GM23338 (cell line): ENCODE results near the gene LRTM1.

Source experiments
- EZH2 ChIP-seq: fragments of 200-600 bp; sonication (generic); IDR thresholded peaks from one replicate; pipeline ENCODE4 v1.8.0; 2017; ENCODE audit warnings: antibody characterized with exemption, mild to moderate bottlenecking, low read depth; ENCODE audit not compliant: unreplicated experiment
- POLR2AphosphoS5 ChIP-seq: IDR thresholded peaks from 2 replicates; pipeline ENCODE4 v1.6.1; 2016; ENCODE audit warnings: antibody characterized with exemption, low read depth
- STAT1 ChIP-seq: IDR thresholded peaks from one replicate; pipeline ENCODE4 v1.6.1; 2016; ENCODE audit warnings: antibody characterized with exemption; ENCODE audit not compliant: unreplicated experiment
- TF ChIP-seq, protein P1 (sequence below): IDR thresholded peaks from one replicate; pipeline ENCODE4 v1.6.1; 2018; ENCODE audit warnings: antibody characterized with exemption; ENCODE audit not compliant: unreplicated experiment
- TF ChIP-seq, protein P2 (sequence below), 2 experiments: fragments of 200-600 bp in 1 of 2; sonication (generic) in 1 of 2; conservative IDR thresholded peaks; 2 replicates each; pipeline versions ENCODE4 v1.5.1 to v1.6.1; 2016 to 2017; ENCODE audit warnings: antibody characterized with exemption in 2 of 2, low read depth in 2 of 2, mild to moderate bottlenecking in 2 of 2, moderate library complexity in 1 of 2

DNA sequence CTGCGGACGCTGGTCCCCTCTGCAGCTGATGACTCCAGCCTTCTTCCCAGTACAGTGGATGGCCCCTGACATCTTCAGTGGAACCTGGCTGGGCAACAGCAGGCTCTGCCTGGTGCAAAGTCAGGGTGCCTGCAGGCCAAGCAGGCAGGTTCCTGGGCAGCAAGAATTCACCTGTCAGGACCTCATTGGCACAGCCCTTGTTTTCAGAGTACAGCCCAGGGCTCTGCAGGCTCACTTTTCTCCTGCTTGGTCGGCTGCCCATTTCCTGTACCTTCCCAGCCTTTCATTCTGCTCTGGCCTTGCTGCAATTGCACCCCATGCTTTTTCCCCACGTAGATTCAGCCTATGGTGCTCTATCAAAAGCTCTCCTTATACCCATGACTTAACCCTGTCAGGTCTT, 56.0 kb downstream of the LRTM1 start:
- TF ChIP-seq, protein P1, sequence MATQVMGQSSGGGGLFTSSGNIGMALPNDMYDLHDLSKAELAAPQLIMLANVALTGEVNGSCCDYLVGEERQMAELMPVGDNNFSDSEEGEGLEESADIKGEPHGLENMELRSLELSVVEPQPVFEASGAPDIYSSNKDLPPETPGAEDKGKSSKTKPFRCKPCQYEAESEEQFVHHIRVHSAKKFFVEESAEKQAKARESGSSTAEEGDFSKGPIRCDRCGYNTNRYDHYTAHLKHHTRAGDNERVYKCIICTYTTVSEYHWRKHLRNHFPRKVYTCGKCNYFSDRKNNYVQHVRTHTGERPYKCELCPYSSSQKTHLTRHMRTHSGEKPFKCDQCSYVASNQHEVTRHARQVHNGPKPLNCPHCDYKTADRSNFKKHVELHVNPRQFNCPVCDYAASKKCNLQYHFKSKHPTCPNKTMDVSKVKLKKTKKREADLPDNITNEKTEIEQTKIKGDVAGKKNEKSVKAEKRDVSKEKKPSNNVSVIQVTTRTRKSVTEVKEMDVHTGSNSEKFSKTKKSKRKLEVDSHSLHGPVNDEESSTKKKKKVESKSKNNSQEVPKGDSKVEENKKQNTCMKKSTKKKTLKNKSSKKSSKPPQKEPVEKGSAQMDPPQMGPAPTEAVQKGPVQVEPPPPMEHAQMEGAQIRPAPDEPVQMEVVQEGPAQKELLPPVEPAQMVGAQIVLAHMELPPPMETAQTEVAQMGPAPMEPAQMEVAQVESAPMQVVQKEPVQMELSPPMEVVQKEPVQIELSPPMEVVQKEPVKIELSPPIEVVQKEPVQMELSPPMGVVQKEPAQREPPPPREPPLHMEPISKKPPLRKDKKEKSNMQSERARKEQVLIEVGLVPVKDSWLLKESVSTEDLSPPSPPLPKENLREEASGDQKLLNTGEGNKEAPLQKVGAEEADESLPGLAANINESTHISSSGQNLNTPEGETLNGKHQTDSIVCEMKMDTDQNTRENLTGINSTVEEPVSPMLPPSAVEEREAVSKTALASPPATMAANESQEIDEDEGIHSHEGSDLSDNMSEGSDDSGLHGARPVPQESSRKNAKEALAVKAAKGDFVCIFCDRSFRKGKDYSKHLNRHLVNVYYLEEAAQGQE, result no peak
- TF ChIP-seq, protein P2, sequence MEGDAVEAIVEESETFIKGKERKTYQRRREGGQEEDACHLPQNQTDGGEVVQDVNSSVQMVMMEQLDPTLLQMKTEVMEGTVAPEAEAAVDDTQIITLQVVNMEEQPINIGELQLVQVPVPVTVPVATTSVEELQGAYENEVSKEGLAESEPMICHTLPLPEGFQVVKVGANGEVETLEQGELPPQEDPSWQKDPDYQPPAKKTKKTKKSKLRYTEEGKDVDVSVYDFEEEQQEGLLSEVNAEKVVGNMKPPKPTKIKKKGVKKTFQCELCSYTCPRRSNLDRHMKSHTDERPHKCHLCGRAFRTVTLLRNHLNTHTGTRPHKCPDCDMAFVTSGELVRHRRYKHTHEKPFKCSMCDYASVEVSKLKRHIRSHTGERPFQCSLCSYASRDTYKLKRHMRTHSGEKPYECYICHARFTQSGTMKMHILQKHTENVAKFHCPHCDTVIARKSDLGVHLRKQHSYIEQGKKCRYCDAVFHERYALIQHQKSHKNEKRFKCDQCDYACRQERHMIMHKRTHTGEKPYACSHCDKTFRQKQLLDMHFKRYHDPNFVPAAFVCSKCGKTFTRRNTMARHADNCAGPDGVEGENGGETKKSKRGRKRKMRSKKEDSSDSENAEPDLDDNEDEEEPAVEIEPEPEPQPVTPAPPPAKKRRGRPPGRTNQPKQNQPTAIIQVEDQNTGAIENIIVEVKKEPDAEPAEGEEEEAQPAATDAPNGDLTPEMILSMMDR (conservative IDR thresholded peaks at IDR 0.05; ENCODE audit: low read depth in 2 of 2), result no peak
- no peak for TF ChIP-seq POLR2AphosphoS5
- TF ChIP-seq EZH2, result no peak
- TF ChIP-seq STAT1, result no peak
